HG03469 (cell line): ENCODE results near the gene ST8SIA4.
"Not testable (repeated sequence)": the region's sequence is repeated elsewhere in the genome, so short reads cannot be mapped to it uniquely, and the experiment has no call there.

ENCODE experiments used
- ATAC-seq: cut with Tn5 transposase; IDR thresholded peaks from one replicate; pipeline ENCODE4 v1.9.1; 2021; ENCODE audit warnings: mild to moderate bottlenecking, moderate library complexity, moderate number of reproducible peaks; ENCODE audit not compliant: unreplicated experiment

ST8SIA4 gene

DNA sequence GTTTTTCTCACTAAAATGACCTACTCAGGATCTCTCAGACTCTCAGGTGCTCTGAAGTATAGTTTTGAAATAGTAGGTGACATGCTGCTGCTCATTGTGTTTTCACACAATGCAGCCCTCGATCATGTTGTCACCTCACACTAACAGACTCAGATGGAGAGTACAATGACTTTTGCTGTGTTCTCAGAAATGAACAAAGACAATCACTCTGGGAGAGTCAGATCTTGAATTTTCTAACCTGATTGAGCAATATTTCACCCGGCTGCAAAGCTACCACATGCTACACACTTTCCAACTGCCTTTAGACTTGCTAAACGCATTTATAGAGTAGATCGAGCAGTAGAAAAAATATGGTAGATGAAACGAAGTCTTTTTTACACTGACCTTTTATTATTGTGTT is 113.4 kb downstream of the ST8SIA4 start:
- ATAC-seq = no peak

- no peak for ATAC-seq
Observed at GRCh38 chr5:100788417-100788816, 114.7 kb downstream of the ST8SIA4 start.

GRCh38 chr5:100787648-100788047 is 115.4 kb downstream of the ST8SIA4 start:
- peak; percentile 63 for ATAC-seq

- not testable (repeated sequence) for ATAC-seq
Observed at GRCh38 chr5:100785536-100785935, 117.5 kb downstream of the ST8SIA4 start.

GRCh38 chr5:100780376-100780870 is 122.7 kb downstream of the ST8SIA4 start:
- peak; percentile 66 for ATAC-seq

DNA sequence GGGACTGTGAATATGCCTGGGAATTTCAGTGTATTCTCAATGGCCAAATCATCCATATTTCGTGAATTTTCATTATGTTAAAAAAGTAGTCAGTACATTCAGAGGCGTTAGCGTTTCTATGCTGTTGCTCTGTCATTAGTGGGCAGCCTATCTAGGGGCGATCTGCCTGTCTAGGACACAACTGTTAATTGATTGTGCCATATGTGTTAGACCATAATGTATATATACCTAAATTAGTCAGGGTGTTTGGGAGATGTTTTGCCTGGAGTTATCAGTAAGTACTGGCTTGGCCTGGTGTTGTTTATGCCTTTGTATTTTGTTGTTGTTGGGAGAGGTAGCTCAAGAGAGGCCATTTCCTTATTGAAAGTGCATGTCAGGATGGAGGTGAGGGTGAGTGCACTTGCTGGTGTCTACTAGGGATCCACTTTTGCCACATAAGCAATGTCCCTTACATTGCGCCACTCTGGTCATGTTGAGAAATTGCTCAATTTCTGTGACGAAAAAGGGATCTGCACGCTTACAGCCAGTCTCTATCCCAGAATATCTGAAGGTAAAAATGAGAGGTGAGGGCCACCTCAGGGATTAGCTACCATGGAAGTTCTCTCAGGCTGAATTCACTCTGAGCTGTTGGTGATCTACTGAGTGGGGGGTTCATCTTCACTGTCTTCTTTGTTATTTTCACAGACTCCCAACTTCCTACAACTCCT is 123.3 kb downstream of the ST8SIA4 start:
- no peak for ATAC-seq

DNA sequence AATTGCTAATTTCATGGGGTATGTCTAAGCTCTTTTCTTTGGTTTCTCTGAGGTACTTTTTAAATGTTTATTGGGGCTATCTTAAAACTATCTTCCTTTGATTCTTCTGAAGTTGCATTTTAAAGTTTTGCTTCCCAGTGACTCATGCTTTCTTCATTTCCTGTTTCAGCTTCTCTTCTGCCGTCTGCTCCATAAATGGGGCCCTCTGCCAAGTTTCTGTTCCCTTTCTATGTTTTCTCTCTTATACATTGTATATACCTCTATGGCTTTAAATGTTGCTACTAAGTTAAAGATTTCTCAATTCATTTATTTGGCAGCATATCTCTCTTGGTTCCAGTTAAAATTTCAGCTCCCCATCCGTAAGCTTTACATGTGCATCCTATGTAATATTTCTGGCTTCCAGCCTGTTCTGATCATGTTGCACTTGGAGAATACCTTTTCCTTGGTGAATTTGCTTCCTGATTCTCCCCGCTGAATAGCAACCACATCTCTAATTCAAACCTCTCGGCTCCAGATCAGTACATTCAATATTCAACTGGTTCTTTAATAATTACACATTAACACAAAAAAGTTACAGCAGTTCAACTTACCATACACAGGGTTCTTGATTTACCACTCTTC is 125.3 kb downstream of the ST8SIA4 start:
- ATAC-seq = peak; percentile 65

DNA sequence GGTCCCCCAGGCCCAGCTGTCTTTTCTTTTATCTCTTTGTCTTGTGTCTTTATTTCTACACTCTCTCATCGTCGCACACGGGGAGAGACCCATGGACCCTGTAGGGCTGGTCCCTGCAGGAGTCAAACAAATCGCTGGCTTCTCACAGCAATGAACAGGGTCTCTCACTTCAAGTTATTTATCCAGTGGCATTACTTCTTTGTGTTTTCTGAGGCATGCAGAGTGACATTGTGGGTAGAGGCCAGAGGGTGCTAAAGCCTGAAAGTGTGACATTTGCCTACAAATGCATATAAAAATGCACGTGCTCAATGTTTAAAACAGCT is 127.6 kb downstream of the ST8SIA4 start:
- no peak for ATAC-seq

DNA sequence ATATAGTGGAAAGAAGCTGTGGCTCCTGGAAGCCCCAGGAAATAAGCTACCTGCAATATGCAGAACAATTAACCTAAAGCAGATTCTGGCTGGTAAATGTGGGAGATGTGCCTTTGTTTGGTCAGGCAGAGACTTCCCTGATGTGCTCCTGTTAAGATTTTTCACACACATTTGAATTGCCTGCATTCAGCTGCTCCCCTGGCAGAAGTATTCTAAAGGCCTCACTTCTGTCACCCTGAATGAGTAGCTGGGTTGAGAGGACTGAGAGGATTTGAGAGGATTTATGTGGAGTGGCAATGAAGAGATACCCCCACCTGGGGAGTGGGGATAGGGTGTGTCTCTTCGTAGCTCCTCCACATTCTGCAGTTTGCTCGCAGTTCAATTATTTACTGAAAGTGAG is 130.5 kb downstream of the ST8SIA4 start:
- no peak for ATAC-seq

DNA sequence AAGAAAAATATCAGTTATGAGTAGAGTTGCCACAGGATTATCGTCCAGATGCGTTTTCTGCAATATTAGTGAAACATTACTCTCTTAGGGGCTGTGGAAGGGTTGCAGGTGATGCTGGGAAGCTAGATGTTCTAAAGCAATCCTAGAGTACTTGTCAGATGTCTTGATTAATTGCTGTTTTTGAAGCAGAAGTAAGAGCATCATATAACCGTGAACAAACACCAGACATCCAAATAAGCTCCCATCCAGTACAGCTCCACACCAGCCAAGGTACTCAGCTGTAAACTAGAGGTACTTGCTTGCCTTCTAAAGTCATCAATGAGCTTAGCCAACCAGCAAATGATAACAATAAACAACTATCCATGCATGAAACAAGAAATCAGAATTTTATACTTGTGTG is 131.1 kb downstream of the ST8SIA4 start:
- ATAC-seq = no peak

DNA sequence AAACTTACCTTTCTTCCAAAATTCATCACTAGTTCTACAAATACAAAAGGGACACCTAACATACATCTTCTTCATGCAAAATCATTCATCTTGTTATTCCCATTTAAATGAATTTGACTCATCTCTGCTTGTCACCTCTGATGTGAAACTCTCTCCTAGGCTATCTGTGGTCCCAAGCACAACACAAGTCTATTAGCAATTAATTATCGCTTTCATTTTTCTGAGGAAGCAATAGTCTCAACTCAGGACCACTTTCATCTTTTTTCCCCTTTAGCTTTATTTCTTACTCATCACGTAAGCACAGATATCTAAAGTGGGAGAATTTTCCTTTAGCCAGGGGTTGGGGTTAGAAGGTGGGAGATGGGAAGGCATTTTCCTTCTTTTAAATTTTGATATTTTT is 131.9 kb downstream of the ST8SIA4 start:
- no peak for ATAC-seq

GRCh38 chr5:100768221-100768620 is 134.9 kb downstream of the ST8SIA4 start:
- no peak for ATAC-seq

DNA sequence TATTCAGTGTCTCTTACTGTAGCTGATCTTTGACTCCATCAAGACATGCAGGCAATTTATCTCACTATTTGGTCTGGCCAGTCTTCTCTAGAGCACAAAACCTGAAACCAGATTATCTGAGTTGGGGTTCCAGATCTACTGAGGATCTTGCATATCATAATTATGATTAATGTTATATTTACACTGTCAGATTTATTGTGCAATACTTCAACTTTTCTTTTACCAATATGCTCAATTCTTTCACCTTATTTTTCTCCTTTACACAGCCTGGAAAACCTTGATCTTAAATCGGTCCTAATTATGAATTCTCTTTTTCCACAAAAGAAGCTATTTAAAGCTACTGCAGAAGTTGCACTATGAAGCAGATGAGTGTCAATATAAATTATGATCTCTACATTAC is 140.1 kb downstream of the ST8SIA4 start:
- no peak for ATAC-seq

- ATAC-seq = no peak
Observed at GRCh38 chr5:100762108-100762507, 141.0 kb downstream of the ST8SIA4 start.

GRCh38 chr5:100761192-100761591 is 141.9 kb downstream of the ST8SIA4 start:
- ATAC-seq = no peak

GRCh38 chr5:100760688-100761087 is 142.4 kb downstream of the ST8SIA4 start:
- no peak for ATAC-seq

DNA sequence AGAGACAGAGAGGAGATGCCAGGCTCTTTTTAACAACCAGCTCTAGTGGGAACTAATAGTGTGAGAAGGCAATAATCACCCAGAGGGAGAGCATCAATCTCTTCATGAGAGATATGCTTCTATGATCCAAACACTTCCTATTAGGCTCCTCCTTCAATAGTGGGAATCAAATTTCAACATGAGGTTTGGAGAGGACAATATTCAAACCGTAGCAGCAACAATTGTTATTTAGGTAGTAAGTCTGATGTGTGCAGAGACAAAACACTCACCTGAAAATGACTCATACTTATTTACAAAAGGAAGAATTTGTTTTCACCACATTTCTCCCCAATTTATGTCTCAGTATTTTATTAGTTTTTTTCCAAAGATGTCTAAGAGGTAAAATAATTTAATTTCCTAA is 144.3 kb downstream of the ST8SIA4 start:
- ATAC-seq = no peak

- no peak for ATAC-seq
Observed at GRCh38 chr5:100758306-100758705, 144.8 kb downstream of the ST8SIA4 start.

GRCh38 chr5:100757618-100758017 is 145.5 kb downstream of the ST8SIA4 start:
- ATAC-seq = no peak
